LNCAP (cell line): ENCODE results near the gene TH.

Experiments used
- CTCF ChIP-seq: fragments of 450-650 bp; IDR thresholded peaks from 2 replicates; pipeline ENCODE4 v1.5.1; 2017; ENCODE audit warnings: mild to moderate bottlenecking

Gene TH

DNA sequence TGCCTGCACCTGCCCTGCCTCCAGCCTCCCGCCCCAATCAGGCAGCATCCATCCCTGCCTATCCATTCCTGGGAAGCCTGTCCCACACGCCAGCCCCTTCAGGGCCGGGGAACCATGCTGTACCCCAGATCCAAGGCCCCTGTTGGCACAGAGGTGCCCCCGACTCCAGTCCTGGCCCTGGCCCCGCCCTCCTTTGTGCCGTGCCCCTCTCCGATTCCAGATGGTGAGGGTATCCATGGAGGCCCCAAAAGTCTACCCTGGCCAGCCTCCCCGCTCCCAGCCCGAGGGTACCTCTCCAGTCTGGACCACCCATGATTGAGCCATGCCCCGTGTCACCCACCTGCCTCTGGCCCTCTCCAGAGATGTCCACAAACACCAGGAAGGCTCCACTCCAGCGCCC is 2.7 kb upstream of the TH start:
- no peak for TF ChIP-seq CTCF

DNA sequence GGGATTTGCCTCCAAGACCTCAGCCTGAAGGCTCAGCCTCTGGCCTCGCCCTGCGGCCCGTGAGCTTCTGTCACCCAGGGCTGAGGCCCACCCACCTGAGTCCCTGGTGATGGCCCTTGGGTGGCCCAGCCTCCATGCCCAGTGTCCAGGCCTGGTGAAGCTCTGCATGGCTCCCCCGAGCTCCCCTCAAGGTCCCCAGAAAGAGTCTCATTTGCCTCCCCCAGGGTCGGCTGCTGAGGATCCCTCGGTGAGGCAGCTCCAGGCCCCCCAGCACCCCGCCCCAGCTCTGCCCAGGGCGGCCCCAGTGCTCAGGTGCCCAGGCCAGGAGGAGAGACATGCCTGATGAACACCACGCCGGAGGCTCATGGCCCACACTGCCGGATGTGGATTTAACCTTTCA is 2.1 kb upstream of the TH start:
- TF ChIP-seq CTCF = no peak

DNA sequence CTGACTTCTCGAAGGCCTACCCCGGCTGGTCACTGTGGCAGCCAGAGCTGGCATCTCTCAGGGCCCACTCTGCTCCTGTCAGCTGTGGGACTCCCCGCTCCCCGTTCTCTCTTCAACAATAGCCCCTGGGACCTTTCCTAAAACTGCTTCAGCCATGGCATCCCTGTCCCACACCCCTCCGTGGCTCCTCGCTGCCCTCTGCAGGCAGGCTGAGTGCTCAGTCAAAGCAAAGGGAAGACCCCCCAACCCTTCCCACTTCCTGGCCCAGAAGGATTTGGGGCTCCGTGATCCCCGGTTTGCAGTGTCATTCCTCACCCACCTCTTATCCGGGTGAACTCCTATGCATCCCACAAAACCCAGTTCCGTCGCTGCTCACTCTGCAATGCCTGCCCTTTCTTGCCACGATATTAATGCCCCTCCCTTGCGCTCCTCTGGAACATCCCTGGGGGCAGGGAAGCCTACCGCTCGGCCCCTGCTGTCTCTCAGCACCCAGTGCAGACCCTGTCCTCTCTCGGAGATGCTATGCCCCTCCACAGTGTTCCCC is 1.6 kb upstream of the TH start:
- TF ChIP-seq CTCF = peak; percentile 46

- no peak for TF ChIP-seq CTCF
These were observed 1.1 kb upstream of the TH start for GRCh38 chr11:2172676-2173075.

- no peak for TF ChIP-seq CTCF
These were observed 1.7 kb downstream of the TH start for GRCh38 chr11:2169626-2170570.

- TF ChIP-seq CTCF = no peak
These were observed 2.6 kb downstream of the TH start for GRCh38 chr11:2169005-2169378.

DNA sequence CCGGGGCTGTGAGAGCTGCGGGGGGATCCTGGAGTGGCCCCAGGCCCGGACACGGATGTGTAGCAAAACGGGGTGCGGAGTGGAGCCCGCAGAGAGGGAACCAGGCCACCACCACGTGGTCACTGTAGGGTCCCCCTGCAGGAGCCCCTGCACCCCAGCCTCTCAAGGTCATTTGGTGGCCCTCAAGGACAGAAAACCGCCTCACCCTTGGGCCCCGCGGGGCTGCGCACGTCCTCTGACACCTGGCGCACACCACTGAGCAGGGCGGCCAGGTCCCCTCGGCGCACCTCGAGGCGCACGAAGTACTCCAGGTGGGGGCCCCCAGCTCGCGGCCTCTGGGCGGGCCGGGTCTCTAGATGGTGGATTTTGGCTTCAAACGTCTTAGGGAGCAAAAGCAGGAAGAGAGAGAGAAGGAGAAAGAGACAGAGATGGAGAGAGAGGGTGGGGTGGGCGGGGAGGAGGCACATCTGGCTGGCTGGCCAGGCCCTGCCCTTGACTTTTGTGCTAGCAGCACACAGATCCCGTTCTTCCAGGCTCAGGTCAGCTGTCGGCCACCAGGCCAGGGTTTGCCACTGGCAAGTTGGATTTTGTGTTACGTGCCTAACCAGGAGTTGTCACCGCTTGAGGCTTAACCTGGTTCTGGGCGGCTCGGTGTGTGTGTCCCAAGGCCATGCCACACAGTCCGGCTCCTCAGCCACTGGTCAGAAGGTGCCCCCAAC is 3.2 kb downstream of the TH start:
- no peak for TF ChIP-seq CTCF
